Measurements from ENCODE around the gene SH3YL1. TPM values are rescaled to one million over a fixed set of nuclear protein-coding genes. Genes with fewer than 3 reads are reported as not detected.

SH3YL1 gene
- total RNA-seq, 1 experiment from 2014 or later: 26.5 TPM

GRCh38 chr2:295090-295489, 31.3 kb upstream of the SH3YL1 start:
- peaks cover 66% of the 10 kb centered on the region for H3K27me3 Mint-ChIP-seq (ENCODE audit: low read depth)

More at GRCh38 chr2:295090-295489, 31.3 kb upstream of the SH3YL1 start:
- Histone ChIP-seq H2BK12ac (ENCODE audit: insufficient read length, low read depth, low read length) (no peak overlapping the region), H3K27me3 (ENCODE audit: insufficient read depth, low read length) (no peaks in the 10 kb centered on the region; the same call in 1 of the 2 replicates), H3K27ac (ENCODE audit: insufficient read length, low read depth, low read length) (no peak overlapping the region), H3K4me2 (ENCODE audit: insufficient read depth, insufficient read length, low read length) (no peak overlapping the region), H3T11ph (ENCODE audit: low read length) (no peak overlapping the region), H3K9me3 (ENCODE audit: control insufficient read depth, low read depth, low read length) (no peaks in the 10 kb centered on the region), H3K14ac (ENCODE audit: insufficient read depth, low read length) (no peak overlapping the region), H2BK15ac (ENCODE audit: low read depth, low read length) (no peak overlapping the region), H3K9ac (ENCODE audit: extremely low read depth, insufficient read length, low read length) (no peak overlapping the region), H2BK20ac (ENCODE audit: low read depth, low read length, poor library complexity, severe bottlenecking) (no peak overlapping the region), H4K20me1 (ENCODE audit: control insufficient read depth, insufficient read depth, insufficient read length) (no peaks in the 10 kb centered on the region), H2BK5ac (ENCODE audit: insufficient read length, low read length) (no peak overlapping the region), H3K79me2 (ENCODE audit: insufficient read depth, low read length) (no peaks in the 10 kb centered on the region), H4K8ac (replicated peaks; ENCODE audit: insufficient read length, low read depth, low read length) (no peak overlapping the region), H3K18ac (ENCODE audit: insufficient read length, low read depth, low read length) (no peak overlapping the region), H3K4me1 (ENCODE audit: insufficient read depth, low read length) (no peaks in the 10 kb centered on the region), H2AK5ac (ENCODE audit: insufficient read length, low read length) (no peak overlapping the region), H3K79me1 (ENCODE audit: insufficient read depth, low read depth, low read length, poor library complexity, severe bottlenecking) (no peaks in the 10 kb centered on the region), H3K56ac (ENCODE audit: insufficient read length, low read depth, low read length) (no peak overlapping the region), H3K4ac (ENCODE audit: low read depth, low read length) (no peak overlapping the region), H3K23ac (ENCODE audit: insufficient read length, low read depth, low read length) (no peak overlapping the region), H2AFZ (ENCODE audit: low read length) (no peak overlapping the region), H2BK120ac (ENCODE audit: low read depth, low read length, poor library complexity, severe bottlenecking) (no peak overlapping the region), H4K91ac (ENCODE audit: insufficient read length, low read depth, low read length) (no peak overlapping the region), H3K23me2 (ENCODE audit: insufficient read length, low read depth, low read length, poor library complexity, severe bottlenecking) (peaks cover 1% of the 10 kb centered on the region), H4K5ac (ENCODE audit: insufficient read length, low read depth, low read length) (no peak overlapping the region)
- Mint-ChIP-seq H3K4me1 (no peaks in the 10 kb centered on the region), H3K27ac (no peak overlapping the region), H3K4me3 (no peak overlapping the region), H3K9me3 (peaks cover 4 to 14% of the 10 kb centered on the region in 2 experiments; a peak in 4 of 5 replicates), H3K36me3 (ENCODE audit: insufficient read depth in 1 of 3, low read depth in 3 of 3) (no peaks in the 10 kb centered on the region)
- DNase-seq: no peak
- no peak for TF ChIP-seq CTCF (conservative IDR thresholded peaks at IDR 0.05)
- WGBS (ENCODE audit: extremely low coverage, insufficient read length, low lambda C conversion rate): no CpG with 5 or more reads among the region's 5 CpGs

Measured in H9 (cell line).